Right lobe of liver (tissue), 6 donors: Measurements from ENCODE around the gene SEZ6L. TPM values are rescaled to one million over a fixed set of nuclear protein-coding genes. Genes with fewer than 3 reads are reported as not detected.

ENCODE experiments used
- ATAC-seq, 4 donors: fragments of 200-7000 bp; cut with Tn5 transposase; one replicate each; pipeline ENCODE4 v1.9.1; 2020; ENCODE audit warnings: mild to moderate bottlenecking in 4 of 4, moderate library complexity in 4 of 4
- DNase-seq, 3 donors: peaks; one replicate each; pipeline ENCODE4 v3.0.0-alpha.2; 2020
- H3K27ac ChIP-seq, 3 donors: fragments of 200-600 bp; one replicate each; pipeline ENCODE4 v1.8.0; 2022
- H3K27me3 ChIP-seq, 2 donors: fragments of 200-600 bp; one replicate each; pipeline ENCODE4 v1.8.0; 2022
- H3K36me3 ChIP-seq, 4 donors: fragments of 200-600 bp; sonication (generic) in 1 of 4; one replicate each; pipeline versions ENCODE4 v1.5.1 to v1.8.0; 2017 to 2022; ENCODE audit warnings: control low read depth in 1 of 4
- H3K4me1 ChIP-seq, 4 donors: fragments of 200-600 bp; sonication (generic) in 1 of 4; one replicate each; pipeline versions ENCODE4 v1.5.1 to v1.8.0; 2017 to 2022; ENCODE audit warnings: control low read depth in 1 of 4
- H3K4me3 ChIP-seq, 3 donors: fragments of 200-600 bp; one replicate each; pipeline ENCODE4 v1.8.0; 2022
- H3K9me3 ChIP-seq, 4 donors: fragments of 200-600 bp; sonication (generic) in 1 of 4; one replicate each; pipeline versions ENCODE4 v1.5.1 to v1.8.0; 2017 to 2022; ENCODE audit warnings: control low read depth in 1 of 4
- CTCF ChIP-seq, 4 donors: fragments of 200-600 bp in 3 of 4; fragments of 450-650 bp in 1 of 4; IDR thresholded peaks; one replicate each; pipeline versions ENCODE4 v1.5.1 to v1.8.0; 2016 to 2022; ENCODE audit warnings: antibody characterized with exemption in 4 of 4, mild to moderate bottlenecking in 2 of 4
- POLR2A ChIP-seq: fragments of 450-650 bp; IDR thresholded peaks from one replicate; pipeline ENCODE4 v1.6.1; 2017; ENCODE audit warnings: antibody characterized with exemption, mild to moderate bottlenecking
- WGBS: methylation state at CpG from one replicate; pipeline ENCODE4 v1.1.6; 2018; ENCODE audit warnings: low coverage, low lambda C conversion rate; ENCODE audit not compliant: insufficient coverage; ENCODE audit errors: missing lambda C conversion rate; 5-methylcytosine and 5-hydroxymethylcytosine counted together
- intact Hi-C, 2 donors: fragments of 100-400 bp; cut with DNase I; formaldehyde crosslinking; loops; one replicate each; pipeline versions ENCODE4 v1.11.2 to v1.14.1; 2022
- total RNA-seq, 6 experiments: library from RNA; depleted of rRNA in 2 of 6; stranded (reverse); fragments of >200 nt in 2 of 6; fragmentation: NEBNext Ultra II Directional in 3 of 6; extraction: Animal tissue kit (Norgen Biotek cat#: 25700) in 3 of 6; gene quantifications; one replicate each; pipeline versions ENCODE4 v1.1.0 to v1.2.4, GENCODE V29; 2016 to 2023
- donor health status: DM: no; HTN: yes; CAD: no.
- donor health status: DM: no; HTN: no; CAD: no.
- donor health status: DM: no; HTN: no; CAD: no.
- donor health status: DM: no; HTN: yes; CAD: no.
- donor health status: DM: no; HTN: yes; CAD: no.

The SEZ6L gene
- total RNA-seq, 6 experiments from 2014 or later: 0.13 TPM; not detected in 5

DNA sequence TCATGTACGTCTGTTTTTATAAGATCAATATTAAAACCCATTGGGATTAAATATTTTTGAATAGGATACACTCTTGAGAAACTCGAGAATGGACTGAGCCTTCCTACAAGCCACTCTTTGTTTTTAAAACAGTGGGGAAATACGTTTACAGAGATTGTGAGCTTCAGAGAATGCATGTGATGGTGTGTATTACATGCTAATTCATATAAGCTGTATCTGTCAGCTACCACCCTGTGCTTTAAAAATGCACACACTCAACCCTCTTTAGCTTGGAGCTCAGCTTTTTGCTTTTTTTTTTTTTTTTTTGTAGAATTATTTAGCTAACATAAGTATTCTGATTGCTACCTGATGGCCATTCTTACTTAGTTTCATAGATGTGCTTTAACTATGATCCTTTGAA is 213.5 kb downstream of the SEZ6L start:
- ATAC-seq (no peak), DNase-seq (no peak)
- no peak overlapping the region for H3K27ac ChIP-seq
- intact Hi-C loops: no loop called here
- H3K36me3 ChIP-seq: no peaks in the 10 kb centered on the region
- no peaks in the 10 kb centered on the region for H3K27me3 ChIP-seq
- no peaks in the 10 kb centered on the region for H3K9me3 ChIP-seq
- 23% methylated on average over 3 of the region's 3 CpGs for WGBS
- TF ChIP-seq CTCF (IDR thresholded peaks at IDR 0.05): no peak
- no peak for TF ChIP-seq POLR2A
- no peak overlapping the region for H3K4me3 ChIP-seq
- no peaks in the 10 kb centered on the region for H3K4me1 ChIP-seq

- H3K36me3 ChIP-seq: no peaks in the 10 kb centered on the region
- 69% methylated on average over 6 of the region's 7 CpGs for whole genome bisulfite sequencing
- no peak overlapping the region for H3K27ac ChIP-seq
- H3K27me3 ChIP-seq: no peaks in the 10 kb centered on the region
- DNase-seq: no peak
- no peak for ATAC-seq
- intact Hi-C loops: no loop called here
- no peak overlapping the region for H3K4me3 ChIP-seq
- no peak for TF ChIP-seq POLR2A
- no peak for TF ChIP-seq CTCF (IDR thresholded peaks at IDR 0.05)
- H3K9me3 ChIP-seq: no peaks in the 10 kb centered on the region
- H3K4me1 ChIP-seq: no peaks in the 10 kb centered on the region
Measured at GRCh38 chr22:26383968-26384556, 214.8 kb downstream of the SEZ6L start.

- no peaks in the 10 kb centered on the region for H3K4me1 ChIP-seq
- no peak overlapping the region for H3K4me3 ChIP-seq
- H3K9me3 ChIP-seq: no peaks in the 10 kb centered on the region
- WGBS: 15% methylated on average over 1 of the region's 1 CpG
- no peaks in the 10 kb centered on the region for H3K36me3 ChIP-seq
- no peak for ATAC-seq
- DNase-seq: no peak
- no peak overlapping the region for H3K27ac ChIP-seq
- intact Hi-C loops: no loop called here
- no peaks in the 10 kb centered on the region for H3K27me3 ChIP-seq
- TF ChIP-seq POLR2A (no peak), CTCF (IDR thresholded peaks at IDR 0.05) (no peak)
Measured at GRCh38 chr22:26385164-26385563, 215.9 kb downstream of the SEZ6L start.

DNA sequence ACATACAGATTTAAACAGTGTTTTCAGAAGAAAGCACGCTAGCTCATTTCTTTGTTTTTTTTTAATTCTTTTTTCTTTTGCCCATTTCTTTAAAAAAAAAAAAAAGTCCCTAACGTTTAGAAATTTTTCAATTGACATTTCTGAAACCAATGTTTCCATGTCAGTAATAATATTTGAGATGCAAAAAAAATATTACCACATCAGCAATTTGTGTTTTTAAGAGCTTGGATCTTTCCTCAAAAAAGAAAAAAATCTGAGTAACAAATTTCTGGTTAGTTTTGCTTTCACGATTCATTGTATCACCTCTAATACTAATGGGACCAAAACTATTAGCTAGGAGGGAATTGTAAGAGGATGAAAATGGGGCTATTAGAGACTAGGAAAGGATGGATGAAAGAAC is 219.9 kb downstream of the SEZ6L start:
- Histone ChIP-seq H3K27me3 (no peaks in the 10 kb centered on the region), H3K4me1 (no peaks in the 10 kb centered on the region), H3K27ac (no peak overlapping the region), H3K4me3 (no peak overlapping the region), H3K36me3 (no peaks in the 10 kb centered on the region), H3K9me3 (no peaks in the 10 kb centered on the region)
- 60% methylated on average over 3 of the region's 3 CpGs for WGBS
- DNase-seq (no peak), ATAC-seq (no peak)
- intact Hi-C loops: no loop called here
- no peak for TF ChIP-seq POLR2A
- no peak for TF ChIP-seq CTCF (IDR thresholded peaks at IDR 0.05)

GRCh38 chr22:26391091-26391490 is 221.8 kb downstream of the SEZ6L start:
- intact Hi-C loops: no loop called here
- WGBS: 83% methylated on average over 1 of the region's 1 CpG
- H3K4me1 ChIP-seq: no peaks in the 10 kb centered on the region
- H3K4me3 ChIP-seq: no peak overlapping the region
- H3K27me3 ChIP-seq: no peaks in the 10 kb centered on the region
- H3K27ac ChIP-seq: no peak overlapping the region
- no peaks in the 10 kb centered on the region for H3K36me3 ChIP-seq
- TF ChIP-seq CTCF (IDR thresholded peaks at IDR 0.05) (no peak), POLR2A (no peak)
- no peaks in the 10 kb centered on the region for H3K9me3 ChIP-seq
- no peak for ATAC-seq
- DNase-seq: no peak
